GM21528 (cell line): ENCODE results near the gene NEMP1.

ENCODE experiments used
- ATAC-seq: cut with Tn5 transposase; IDR thresholded peaks from one replicate; pipeline ENCODE4 v1.9.1; 2021; ENCODE audit warnings: mild to moderate bottlenecking, moderate library complexity; ENCODE audit not compliant: unreplicated experiment, low FRiP score

The NEMP1 gene

GRCh38 chr12:57109207-57110103 is 30.9 kb upstream of the NEMP1 start:
- ATAC-seq: no peak

GRCh38 chr12:57107456-57108155 is 29.0 kb upstream of the NEMP1 start:
- ATAC-seq: no peak

GRCh38 chr12:57106021-57106708 is 27.6 kb upstream of the NEMP1 start:
- no peak for ATAC-seq

- no peak for ATAC-seq
Observed at GRCh38 chr12:57105011-57105753, 26.6 kb upstream of the NEMP1 start.

GRCh38 chr12:57104292-57104910 is 25.8 kb upstream of the NEMP1 start:
- ATAC-seq: no peak

- no peak for ATAC-seq
Observed at GRCh38 chr12:57103856-57104255, 25.3 kb upstream of the NEMP1 start.

GRCh38 chr12:57101892-57102695 is 23.5 kb upstream of the NEMP1 start:
- ATAC-seq: no peak

GRCh38 chr12:57099766-57100165 is 21.2 kb upstream of the NEMP1 start:
- no peak for ATAC-seq

GRCh38 chr12:57099047-57099714 is 20.6 kb upstream of the NEMP1 start:
- ATAC-seq: no peak

GRCh38 chr12:57098546-57098945 is 20.0 kb upstream of the NEMP1 start:
- no peak for ATAC-seq

GRCh38 chr12:57097554-57097835 is 18.9 kb upstream of the NEMP1 start:
- ATAC-seq: no peak

- no peak for ATAC-seq
Observed at GRCh38 chr12:57096748-57097553, 18.4 kb upstream of the NEMP1 start.

- ATAC-seq: no peak
Observed at GRCh38 chr12:57096099-57096572, 17.5 kb upstream of the NEMP1 start.

GRCh38 chr12:57095440-57095839 is 16.8 kb upstream of the NEMP1 start:
- ATAC-seq: no peak

- no peak for ATAC-seq
Observed at GRCh38 chr12:57094208-57095160, 15.9 kb upstream of the NEMP1 start.

GRCh38 chr12:57093415-57094207 is 15.0 kb upstream of the NEMP1 start:
- ATAC-seq: no peak
